Measurements from ENCODE around the gene TFAP2C.

- TF ChIP-seq CTCF (conservative IDR thresholded peaks at IDR 0.05), result no peak
- no peak for TF ChIP-seq EZH2 (IDR thresholded peaks at IDR 0.05; ENCODE audit: low read depth)
These were observed 58.0 kb downstream of the TFAP2C start for GRCh38 chr20:56687061-56687460.
